Skeletal muscle cell (primary cell): ENCODE results near the gene SLCO4A1.

Source experiments
- DNase-seq: peaks from one replicate; pipeline ENCODE4 v3.0.0-alpha.2; 2010; ENCODE audit warnings: low read depth
- H3K4me3 ChIP-seq: 2 replicates; pipeline ENCODE4 v1.5.1; 2011; ENCODE audit warnings: low read depth, mild to moderate bottlenecking, control low read depth, low read length, moderate library complexity

Gene SLCO4A1

GRCh38 chr20:62719250-62719935 is 77.1 kb downstream of the SLCO4A1 start:
- no peak for DNase-seq
- H3K4me3 ChIP-seq = no peak overlapping the region
